Keratinocyte (primary cell): ENCODE measurements around the gene A2ML1.
"Not testable (repeated sequence)": the region's sequence is repeated elsewhere in the genome, so short reads cannot be mapped to it uniquely, and the experiment has no call there.

Experiments used
- EZH2 ChIP-seq: IDR thresholded peaks from one replicate; pipeline ENCODE4 v1.6.1; 2012; ENCODE audit warnings: inconsistent platforms, mild to moderate bottlenecking, low read length, moderate library complexity
- TF ChIP-seq, protein P1 (sequence below), 3 experiments: IDR thresholded peaks in 1 of 3; conservative IDR thresholded peaks in 1 of 3; optimal IDR thresholded peaks in 1 of 3; 2 replicates in 2 of 3; 3 replicates in 1 of 3; pipeline versions ENCODE3 to v1.5.1; 2011; ENCODE audit warnings: low read length in 3 of 3, mild to moderate bottlenecking in 3 of 3, moderate library complexity in 2 of 3, control low read depth in 1 of 3, inconsistent platforms in 1 of 3; ENCODE audit not compliant: insufficient read depth in 2 of 3; ENCODE audit errors: extremely low read depth in 1 of 3

DNA sequence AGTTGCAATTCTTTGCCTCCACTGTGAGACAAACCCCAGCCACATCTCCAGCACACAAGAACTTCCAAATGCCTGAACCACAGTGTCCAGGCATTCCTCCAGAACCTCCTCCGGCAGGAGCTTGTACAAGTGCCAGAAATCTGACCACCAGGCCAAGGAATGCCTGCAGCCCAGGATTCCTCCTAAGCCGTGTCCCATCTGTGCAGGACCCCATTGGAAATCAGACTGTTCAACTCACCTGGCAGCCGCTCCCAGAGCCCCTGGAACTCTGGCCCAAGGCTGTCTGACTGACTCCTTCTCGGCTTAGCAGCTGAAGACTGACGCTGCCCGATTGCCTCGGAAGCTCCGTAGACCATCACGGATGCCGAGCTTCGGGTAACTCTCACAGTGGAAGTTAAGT is 15.3 kb upstream of the A2ML1 start:
- TF ChIP-seq, protein P1, sequence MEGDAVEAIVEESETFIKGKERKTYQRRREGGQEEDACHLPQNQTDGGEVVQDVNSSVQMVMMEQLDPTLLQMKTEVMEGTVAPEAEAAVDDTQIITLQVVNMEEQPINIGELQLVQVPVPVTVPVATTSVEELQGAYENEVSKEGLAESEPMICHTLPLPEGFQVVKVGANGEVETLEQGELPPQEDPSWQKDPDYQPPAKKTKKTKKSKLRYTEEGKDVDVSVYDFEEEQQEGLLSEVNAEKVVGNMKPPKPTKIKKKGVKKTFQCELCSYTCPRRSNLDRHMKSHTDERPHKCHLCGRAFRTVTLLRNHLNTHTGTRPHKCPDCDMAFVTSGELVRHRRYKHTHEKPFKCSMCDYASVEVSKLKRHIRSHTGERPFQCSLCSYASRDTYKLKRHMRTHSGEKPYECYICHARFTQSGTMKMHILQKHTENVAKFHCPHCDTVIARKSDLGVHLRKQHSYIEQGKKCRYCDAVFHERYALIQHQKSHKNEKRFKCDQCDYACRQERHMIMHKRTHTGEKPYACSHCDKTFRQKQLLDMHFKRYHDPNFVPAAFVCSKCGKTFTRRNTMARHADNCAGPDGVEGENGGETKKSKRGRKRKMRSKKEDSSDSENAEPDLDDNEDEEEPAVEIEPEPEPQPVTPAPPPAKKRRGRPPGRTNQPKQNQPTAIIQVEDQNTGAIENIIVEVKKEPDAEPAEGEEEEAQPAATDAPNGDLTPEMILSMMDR (optimal IDR thresholded peaks at IDR 0.05 in 1 of 3, IDR thresholded peaks at IDR 0.05 in 1 of 3, conservative IDR thresholded peaks at IDR 0.05 in 1 of 3; ENCODE audit: extremely low read depth in 1 of 3, insufficient read depth in 2 of 3, low read length in 3 of 3) = not testable (repeated sequence)
- not testable (repeated sequence) for TF ChIP-seq EZH2
